Kasumi-1 (cell line): ENCODE data around the gene RXFP2.

Experiments
- DNase-seq, 2 experiments: peaks; one replicate each; lab custom pipeline; 2025; lab: John Stamatoyannopoulos, UW

RXFP2 gene

DNA sequence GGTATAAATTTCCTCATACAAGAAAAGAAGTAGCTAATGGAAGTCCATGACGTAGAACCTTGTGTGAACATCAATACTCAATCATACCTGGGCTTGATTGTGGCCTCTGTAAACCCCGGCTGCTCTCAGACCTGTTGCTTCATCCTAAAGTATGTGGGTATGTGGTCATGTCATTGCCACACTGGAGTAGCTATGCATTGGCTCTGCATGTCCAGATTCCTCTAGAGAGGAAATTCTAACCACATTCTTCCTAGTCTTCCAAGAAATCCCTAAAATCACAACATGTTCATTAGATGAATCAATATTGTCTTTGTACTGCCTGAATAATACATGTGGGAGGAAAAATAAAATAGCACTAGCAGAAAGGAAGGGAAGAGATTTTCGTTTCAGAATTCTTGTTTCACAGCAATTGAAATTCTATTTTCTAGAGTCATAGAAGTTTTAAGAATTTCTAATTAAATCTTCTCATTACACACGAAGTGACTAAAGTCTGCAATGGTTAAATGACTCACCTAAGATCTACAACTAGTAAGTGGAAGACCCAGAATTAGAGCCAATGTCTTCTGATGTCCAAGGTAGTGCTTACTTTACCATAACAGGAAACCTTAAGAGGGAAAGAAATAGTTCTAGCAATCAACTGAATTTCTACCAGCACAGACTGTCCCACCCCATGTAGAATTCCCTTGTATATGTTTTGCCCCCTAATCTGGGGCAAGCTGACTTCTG lies 28.0 kb downstream of the RXFP2 start:
- no peak for DNase-seq

DNA sequence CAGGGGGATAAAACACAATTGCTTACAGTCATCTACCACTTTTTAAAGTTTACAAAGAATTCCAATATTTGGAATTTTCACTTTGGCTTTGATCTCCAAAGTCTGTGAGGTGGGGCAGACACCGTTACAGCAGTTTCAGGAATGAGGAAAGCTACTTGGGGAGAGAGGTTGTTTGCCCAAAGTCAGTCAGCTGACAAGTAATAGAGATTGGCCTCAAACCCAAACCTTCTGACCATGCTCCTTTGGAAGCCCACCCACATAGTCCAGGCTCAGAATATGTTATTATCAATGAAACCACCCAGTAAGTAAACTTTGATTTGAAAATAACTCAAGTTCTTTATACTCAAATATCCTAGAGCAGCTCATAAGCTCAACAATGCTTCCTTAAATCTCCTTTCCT lies 29.0 kb downstream of the RXFP2 start:
- no peak for DNase-seq

DNA sequence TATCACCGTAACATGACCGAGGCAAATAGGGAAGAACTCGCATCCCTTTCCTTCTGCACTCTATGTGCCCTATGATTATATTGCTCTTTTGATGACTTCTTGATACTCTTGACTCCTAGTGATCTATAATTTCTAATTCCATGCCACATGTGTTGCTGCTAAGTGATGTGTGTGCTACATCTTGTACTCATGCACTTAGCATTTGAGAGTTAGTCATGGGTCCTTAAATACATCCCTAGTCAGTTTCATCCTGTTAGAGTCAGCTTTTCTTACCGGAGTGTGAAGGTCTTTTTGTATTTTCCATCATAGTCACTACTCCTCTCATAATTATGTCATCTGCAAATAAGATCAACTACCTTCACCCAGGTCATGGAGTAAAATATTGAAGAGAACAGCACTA lies 30.2 kb downstream of the RXFP2 start:
- DNase-seq, result no peak

DNA sequence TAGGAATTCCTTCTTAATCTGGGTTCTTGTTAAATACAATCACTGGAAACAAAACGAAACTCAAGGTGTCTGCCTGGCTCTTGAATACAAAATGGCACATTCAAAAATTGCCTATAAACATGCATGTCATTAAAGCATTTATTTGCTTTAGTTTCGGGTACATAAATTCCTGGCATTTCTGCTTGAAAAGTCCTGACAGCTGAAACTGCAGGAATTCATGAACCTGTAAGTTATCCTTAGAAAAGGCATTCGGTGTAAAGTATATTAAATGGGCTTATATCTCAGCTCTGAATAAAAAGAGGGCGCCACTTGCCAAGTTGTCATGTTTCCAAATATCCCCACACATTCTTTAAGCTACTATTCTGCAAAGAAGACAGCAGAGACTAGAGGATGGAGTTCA lies 32.9 kb downstream of the RXFP2 start:
- no peak for DNase-seq

DNA sequence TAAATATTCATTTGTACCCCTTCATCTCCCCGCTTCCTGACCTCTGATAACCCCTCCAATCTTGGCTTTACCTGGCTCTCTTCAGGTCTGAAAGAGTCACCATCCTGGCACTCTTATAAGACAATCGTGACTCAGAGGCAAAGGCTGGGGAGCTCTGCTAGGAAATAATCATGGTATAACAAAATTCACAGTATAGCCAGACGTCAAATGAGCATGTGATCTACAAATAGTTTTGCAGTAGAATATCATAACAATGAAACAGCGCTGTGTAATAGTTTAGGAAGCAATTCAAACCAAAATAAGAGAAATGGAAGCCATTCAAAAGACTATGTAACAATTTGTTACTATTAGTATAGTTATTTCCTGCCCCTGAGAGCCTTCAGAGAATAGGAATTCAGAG lies 34.2 kb downstream of the RXFP2 start:
- no peak for DNase-seq

DNA sequence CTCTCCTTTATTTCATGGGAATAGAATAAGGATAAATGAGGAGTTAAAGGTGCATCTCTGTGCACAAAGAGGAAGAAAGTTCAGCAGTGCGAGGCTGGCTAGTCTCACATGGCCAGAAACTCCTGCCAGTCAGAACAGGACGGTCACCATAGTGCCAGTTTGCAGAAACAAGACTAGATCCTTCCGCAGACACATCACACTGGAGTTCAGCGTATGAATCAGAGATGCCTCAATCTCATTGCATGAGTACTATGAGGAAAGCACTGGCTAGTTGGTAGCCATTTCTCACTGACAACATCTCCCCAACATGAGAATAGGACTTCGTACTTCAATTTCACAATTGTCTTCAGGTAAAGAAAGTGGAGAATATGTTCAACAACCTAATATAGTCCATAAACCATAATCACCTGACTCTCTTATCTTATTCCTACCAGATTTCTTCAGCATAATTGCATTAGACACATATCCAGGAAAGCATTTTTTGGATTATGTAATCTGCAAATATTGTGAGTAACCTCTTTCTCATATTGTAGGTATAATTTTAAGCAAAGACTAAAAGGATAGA lies 34.9 kb downstream of the RXFP2 start:
- DNase-seq, result no peak

DNA sequence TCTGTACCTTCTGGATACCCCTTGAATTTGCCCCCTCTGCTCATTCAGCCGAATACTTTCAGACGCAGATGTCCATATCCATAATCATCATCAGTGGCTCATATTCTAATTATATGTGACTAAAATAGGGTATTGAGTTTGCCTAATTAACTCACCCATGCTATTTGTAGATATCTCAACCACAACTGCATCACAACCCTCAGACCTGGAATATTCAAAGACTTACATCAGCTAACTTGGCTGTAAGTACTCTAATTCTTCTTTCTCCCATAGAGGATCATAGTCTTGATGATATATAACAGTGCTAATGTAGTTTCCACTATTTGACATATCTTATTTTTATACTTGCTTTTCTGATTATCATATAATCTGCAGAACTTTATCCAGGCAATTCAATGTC lies 35.8 kb downstream of the RXFP2 start:
- DNase-seq, result no peak

DNA sequence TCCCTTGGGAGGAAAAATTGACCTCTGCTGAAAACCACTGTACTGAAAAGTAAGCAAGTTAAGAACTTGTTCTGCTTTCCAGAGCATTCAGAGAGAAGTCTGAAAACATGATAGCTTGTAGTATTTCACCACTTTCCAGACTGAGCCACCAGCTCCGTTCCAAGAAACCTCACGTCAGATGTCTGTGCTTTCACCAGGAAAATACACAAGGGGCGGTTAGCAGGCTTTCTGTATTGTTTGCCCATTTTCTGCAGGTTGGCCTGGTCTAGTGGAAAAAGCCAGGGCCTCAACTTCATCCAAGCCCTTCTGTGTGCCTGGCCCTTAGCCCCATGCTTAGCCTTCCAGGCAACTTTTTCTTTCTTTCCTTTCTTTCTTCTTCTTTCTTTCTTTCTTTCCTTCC lies 36.4 kb downstream of the RXFP2 start:
- no peak for DNase-seq

DNA sequence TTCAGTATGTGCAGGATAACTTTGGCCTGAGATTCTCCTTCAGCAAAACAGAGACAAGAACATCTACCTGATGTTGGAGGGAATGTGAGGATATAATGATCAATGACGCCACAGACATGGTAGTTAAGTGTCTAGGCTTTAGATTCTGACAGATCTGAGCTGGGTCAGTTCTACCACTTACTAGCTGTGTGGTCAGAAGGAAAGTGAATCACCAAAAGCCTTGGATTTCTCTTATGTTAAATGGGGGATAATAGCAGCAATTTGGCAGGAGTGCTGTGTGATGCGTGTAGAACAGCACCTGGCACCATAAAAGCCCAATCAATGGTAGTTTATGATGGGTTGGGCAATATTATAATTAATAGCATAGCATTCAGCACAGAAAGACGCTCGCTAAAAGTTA lies 41.7 kb downstream of the RXFP2 start:
- no peak for DNase-seq

DNA sequence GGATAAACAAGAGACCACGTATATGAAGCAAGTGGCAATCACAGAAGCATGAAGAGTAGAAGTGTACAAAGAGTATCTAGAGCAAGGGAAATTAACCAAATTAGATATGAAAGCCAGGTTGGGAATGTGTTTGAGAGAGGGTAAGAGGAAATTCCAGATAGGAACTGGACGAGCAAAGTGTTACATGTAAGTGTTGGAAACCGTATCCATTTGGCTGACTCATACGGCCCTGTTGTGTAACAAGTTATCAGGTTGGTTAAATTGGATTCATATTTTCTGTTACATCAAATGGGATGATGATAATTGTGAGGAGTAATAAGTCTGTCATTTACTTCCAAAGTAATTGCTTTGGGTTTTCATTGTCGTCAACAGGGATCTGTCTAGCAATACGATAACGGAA lies 46.7 kb downstream of the RXFP2 start:
- no peak for DNase-seq

DNA sequence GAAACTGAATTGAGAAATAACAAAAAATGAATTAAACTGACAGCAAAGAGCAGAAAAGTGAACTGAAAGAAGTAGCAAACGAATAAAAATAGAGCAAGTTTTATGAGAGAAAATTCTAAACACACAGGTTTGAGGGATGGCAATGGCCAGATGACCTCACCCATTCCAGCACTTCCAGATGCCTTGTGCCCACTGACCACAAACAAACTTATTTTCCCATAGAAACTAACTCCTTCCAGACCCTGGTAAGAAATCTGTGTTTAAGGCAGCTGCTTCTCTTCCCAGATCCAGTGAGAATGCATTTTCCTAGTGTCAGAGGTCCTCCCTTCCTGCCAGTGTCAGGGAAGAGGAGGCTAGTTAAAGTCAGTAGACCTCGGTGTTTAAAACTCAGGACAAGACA lies 51.7 kb downstream of the RXFP2 start:
- no peak for DNase-seq

DNA sequence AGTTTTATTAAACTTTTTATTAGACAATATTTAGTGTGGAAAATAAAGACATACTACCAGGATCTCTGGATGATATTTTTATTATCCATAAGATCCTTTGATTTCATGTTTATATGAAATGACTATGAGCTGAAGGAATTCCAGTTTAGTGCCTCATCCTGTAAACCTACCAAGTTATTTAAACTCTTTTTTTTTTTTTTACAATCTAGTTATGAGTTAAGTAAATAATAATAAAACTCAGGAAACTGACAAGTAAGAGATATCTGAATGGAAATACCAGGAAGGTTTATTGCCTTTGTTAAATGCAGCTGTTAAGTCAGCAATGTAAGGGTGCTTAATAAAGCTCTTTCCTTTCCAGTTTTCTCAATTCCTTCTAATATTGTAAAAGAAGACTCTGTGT lies 53.9 kb downstream of the RXFP2 start:
- no peak for DNase-seq

DNA sequence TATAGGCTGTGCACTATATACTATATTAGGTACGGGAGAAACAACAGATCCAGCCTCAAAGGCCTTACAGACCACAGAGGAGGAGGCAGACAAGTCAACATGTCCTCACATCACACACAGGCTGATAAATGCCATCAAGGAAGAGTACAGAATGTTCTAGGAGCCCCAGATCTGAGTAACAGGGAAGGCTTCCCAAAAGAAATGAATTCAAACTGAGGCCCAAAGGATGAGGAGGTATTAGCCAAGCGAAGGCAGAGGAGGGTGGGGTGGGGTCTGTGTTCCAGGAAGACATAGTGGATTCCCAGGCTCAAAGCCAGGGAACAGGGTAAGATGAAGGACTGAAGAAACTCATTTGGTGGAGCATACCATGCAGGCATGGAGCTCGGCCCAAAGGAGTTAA lies 55.1 kb downstream of the RXFP2 start:
- no peak for DNase-seq

DNA sequence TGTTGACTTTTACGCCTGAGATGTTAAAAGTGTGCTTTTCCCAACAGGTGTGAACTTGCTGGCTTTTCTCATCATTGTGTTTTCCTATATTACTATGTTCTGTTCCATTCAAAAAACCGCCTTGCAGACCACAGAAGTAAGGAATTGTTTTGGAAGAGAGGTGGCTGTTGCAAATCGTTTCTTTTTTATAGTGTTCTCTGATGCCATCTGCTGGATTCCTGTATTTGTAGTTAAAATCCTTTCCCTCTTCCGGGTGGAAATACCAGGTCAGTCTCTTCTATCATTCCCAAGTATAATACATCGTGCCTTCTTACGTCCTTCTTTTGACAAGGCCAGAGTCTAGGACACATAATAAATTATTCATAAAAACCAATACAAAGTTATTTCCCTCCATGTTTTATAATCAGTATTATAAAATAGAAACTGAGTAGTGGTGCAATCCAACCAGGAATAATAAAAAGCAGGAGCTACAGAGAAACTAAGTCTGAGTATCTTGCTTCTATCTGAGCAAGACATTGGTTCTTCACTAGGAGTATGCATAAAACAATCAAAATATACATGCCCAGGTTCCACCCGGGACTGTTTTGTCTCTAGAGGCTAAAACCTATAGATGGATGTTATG lies 57.9 kb downstream of the RXFP2 start:
- DNase-seq, result peak; percentile 6 to 10

DNA sequence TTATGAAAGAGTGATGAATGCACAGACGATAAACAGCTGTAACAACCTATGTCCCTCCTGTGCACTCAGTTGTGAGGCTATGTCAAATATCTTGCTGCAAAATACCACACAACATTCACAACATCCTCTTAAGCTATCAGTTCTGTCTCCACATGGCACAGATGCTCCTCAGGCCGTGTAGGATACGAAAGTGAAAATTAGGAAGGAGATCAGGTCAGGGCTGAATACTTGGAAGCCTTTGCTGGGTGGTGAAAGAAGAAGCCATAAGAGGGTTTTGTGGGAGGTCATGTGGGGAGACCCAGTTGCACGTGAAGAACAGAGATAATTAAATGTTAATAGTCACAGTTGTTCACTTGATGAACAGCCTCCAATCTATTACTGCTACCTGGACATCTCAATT lies 58.9 kb downstream of the RXFP2 start:
- no peak for DNase-seq

DNA sequence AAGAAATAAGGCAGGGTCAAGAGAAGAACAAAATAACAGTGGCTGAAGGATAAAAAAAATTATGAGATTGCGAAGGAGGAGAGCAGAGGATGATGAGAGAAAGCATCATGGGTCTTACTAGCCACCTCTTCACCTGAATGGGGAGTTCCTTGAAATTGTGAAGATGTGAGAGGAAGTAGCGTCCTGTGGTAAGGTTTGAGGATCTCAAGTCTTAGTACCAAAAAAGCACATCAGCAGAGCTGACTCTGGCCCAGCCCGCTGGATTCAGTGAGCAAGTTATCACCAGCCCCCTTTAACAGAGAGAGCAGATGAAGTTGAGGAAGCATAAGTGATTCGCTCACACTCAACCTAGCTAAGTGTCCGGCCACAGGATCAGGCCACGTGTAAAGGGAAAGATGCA lies 61.8 kb downstream of the RXFP2 start:
- DNase-seq, result no peak

DNA sequence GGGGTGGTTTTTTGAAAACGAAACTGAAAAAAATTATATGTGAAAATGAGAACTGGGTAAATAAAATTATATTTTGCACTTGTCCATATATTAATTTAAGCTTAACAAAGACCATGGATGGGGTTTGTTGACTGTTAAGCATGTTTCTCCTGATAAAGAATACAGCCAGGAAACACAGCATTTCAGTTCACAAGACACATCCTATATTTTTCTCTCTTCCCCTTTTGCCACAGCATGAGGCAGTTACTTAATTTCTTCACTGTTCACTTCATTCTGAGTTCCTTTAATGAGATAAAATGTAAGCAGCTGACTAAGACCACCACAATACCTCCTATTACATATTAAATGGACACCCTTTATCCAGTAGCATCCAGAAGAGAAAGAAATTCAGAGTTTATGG lies 64.0 kb downstream of the RXFP2 start:
- DNase-seq, result peak; percentile 11 to 37

DNA sequence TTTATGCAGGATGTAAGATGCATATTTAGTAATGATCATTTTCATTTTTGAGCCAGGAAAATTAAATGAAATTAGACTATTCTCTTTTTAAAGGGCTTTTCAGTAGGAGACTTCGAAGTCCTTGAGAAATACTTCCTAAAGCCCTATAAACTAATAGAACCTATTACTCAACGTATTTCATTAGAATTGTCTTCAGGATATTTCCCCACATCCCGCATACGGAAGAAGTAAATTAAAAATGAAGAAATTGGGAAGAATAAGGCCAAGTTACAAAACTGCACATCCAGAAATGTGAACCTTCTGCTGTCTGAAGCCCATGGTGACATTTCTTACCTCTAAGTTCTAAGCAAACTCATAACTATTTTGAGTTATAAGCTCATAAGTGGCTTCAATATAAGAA lies 66.5 kb downstream of the RXFP2 start:
- no peak for DNase-seq

DNA sequence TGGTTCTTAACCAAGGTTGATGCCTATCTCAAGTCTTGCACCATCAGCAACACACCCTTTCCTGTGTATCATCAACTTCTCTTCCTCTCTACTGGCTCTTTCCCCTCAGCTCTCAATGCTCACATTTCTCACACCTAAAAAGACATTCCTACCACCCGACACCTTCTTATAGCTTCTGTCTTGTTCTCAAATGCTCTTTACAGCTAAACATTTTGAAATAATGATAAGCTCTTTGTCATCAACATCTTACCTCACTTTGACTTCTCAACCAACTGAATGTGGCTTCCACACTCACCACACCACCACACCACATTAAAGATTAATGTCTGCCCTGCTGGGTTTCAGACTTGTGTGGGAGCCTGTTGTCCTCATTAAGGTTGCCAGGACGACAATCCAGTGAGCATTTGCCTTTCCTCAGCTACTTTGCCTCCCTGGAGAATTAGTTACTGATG lies 67.8 kb downstream of the RXFP2 start:
- no peak for DNase-seq

DNA sequence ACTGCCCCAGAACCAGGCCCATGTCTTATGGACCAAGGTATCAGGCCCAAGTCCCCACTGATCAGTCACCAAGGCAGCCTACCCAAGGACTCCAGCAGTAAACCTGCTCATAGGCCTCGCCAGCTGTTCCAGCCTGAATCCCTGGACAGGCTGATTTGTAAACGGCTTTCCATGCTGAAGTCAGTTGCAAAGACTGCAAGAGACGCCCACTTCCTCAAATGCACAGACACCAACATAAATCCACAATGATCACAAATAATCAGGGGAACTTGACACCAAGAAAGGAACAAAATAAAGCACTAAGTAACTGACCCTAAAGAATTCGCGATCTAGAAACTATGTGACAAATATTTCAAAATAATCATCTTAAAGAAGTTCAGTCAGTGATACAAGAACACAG lies 75.2 kb downstream of the RXFP2 start:
- DNase-seq, result no peak

DNA sequence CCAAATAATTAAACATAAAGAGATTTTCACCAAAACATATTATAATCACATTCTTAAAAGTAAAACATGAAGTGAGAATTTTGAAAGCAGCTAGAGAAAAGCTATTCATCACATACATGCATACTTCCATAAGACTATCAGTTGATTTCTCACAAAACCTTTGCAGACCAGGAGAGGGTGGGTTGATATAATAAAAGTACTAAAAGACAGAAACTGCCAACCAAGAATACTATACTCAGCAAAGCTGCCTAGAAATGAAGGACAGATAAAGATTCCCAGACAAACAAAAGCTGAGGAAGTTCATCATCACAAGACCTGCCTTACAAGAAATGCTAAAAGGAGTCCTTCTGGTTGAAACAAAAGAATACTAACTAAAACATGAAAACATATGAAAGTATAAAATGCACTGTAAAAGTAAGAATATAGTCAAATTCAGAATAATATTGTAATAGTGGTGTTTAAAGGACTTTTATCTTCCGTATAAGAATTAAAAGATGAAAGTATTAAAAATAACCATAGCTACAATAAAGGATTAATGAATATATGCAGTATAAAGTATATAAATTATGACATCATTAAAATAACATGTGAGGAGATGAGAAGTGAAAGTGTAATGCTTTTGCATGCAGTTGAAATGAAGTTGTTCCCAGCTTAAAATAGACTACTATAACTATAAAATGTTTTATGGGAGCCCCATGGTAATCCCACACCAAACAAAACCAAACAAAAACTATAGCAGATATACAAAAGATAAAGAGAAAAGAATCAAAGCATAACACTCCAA lies 76.2 kb downstream of the RXFP2 start:
- DNase-seq, result no peak

DNA sequence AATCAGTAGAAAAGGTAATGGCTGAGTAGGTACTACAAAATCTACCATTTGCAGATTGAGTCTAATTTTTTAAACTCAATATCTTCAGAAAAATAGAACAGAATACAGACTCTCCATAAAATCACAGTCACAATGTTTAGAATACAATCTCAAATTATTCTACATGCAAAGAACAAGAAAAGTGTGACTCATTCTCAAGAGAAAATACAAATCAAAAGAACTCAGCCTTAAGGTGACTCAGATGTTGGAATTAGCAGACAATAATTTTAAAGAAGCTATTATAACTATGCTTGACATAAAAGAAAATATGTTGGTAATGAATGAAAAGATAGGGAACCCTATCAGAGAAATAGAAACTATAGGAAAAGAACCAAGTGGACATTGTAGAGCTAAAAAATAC lies 78.9 kb downstream of the RXFP2 start:
- DNase-seq, result no peak
